ENCODE measurements around the gene NTRK3. TPM values are rescaled to one million over a fixed set of nuclear protein-coding genes. Genes with fewer than 3 reads are reported as not detected.

NTRK3 gene
- total RNA-seq, 1 donor from 2014 or later: not detected

GRCh38 chr15:87949151-87949574 is 307.4 kb downstream of the NTRK3 start:
- TF ChIP-seq, protein P1, sequence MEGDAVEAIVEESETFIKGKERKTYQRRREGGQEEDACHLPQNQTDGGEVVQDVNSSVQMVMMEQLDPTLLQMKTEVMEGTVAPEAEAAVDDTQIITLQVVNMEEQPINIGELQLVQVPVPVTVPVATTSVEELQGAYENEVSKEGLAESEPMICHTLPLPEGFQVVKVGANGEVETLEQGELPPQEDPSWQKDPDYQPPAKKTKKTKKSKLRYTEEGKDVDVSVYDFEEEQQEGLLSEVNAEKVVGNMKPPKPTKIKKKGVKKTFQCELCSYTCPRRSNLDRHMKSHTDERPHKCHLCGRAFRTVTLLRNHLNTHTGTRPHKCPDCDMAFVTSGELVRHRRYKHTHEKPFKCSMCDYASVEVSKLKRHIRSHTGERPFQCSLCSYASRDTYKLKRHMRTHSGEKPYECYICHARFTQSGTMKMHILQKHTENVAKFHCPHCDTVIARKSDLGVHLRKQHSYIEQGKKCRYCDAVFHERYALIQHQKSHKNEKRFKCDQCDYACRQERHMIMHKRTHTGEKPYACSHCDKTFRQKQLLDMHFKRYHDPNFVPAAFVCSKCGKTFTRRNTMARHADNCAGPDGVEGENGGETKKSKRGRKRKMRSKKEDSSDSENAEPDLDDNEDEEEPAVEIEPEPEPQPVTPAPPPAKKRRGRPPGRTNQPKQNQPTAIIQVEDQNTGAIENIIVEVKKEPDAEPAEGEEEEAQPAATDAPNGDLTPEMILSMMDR (IDR thresholded peaks at IDR 0.05; ENCODE audit: unreplicated experiment): no peak
- H3K4me3 Mint-ChIP-seq (ENCODE audit: low read depth): no peak overlapping the region
- no peaks in the 10 kb centered on the region for H3K4me1 Mint-ChIP-seq (ENCODE audit: low read depth)
- H3K9me3 Mint-ChIP-seq (ENCODE audit: low read depth): no peaks in the 10 kb centered on the region
- H3K27ac Mint-ChIP-seq: no peak overlapping the region
- no peak for DNase-seq (ENCODE audit: low spot score, unreplicated experiment)
- no peaks in the 10 kb centered on the region for H3K36me3 Mint-ChIP-seq (ENCODE audit: insufficient read depth)
- peaks cover 27% of the 10 kb centered on the region for H3K27me3 Mint-ChIP-seq

DNA sequence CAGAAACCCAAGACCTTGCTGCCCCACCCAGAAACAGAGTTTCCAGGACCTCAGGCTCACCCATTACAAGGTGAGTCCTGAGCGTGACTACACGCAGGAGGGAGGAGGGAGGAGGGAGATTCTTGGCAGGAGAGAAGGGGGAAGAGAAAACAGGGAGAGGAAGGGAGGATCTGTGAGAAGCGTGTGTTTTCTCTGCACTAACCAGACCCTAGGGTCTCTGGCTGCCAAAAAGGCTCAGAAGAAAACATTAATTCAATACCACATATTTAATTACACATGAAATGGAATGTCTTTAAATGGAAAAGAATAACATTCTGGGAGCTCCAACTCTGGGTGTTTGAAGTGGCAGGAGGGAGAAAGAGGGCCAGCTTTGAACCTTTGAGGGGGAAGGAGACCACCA is 309.0 kb downstream of the NTRK3 start:
- Mint-ChIP-seq H3K4me1 (ENCODE audit: low read depth) (no peaks in the 10 kb centered on the region), H3K9me3 (ENCODE audit: low read depth) (no peaks in the 10 kb centered on the region), H3K27me3 (peaks cover 38% of the 10 kb centered on the region), H3K27ac (no peak overlapping the region), H3K36me3 (ENCODE audit: insufficient read depth) (no peaks in the 10 kb centered on the region), H3K4me3 (ENCODE audit: low read depth) (no peak overlapping the region)
- DNase-seq (ENCODE audit: low spot score, unreplicated experiment): no peak
- TF ChIP-seq, protein P1 (IDR thresholded peaks at IDR 0.05; ENCODE audit: unreplicated experiment): no peak

DNA sequence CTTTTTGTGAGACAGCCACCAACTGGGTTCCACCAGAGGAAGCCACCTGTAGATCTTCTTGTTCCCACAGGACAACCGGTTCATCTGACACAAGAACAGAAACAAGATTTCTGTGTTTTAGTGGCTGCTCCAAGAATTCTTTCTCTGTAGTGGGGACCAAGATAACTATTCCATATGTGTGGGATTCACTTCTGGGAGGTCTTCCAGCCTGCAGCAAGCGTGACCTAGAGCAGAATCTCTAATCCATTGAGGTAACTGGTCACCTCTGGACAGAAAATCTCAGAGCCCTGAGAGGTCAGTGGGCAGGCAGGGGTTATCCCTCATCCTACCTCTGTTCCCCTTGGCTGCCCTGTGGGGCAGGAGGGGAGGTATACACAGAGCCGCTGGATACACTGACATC is 311.3 kb downstream of the NTRK3 start:
- peaks cover 34% of the 10 kb centered on the region for H3K27me3 Mint-ChIP-seq
- no peak overlapping the region for H3K27ac Mint-ChIP-seq
- no peak overlapping the region for H3K4me3 Mint-ChIP-seq (ENCODE audit: low read depth)
- peaks cover 7% of the 10 kb centered on the region for H3K4me1 Mint-ChIP-seq (ENCODE audit: low read depth)
- no peaks in the 10 kb centered on the region for H3K9me3 Mint-ChIP-seq (ENCODE audit: low read depth)
- DNase-seq (ENCODE audit: low spot score, unreplicated experiment): no peak
- H3K36me3 Mint-ChIP-seq (ENCODE audit: insufficient read depth): no peaks in the 10 kb centered on the region
- TF ChIP-seq, protein P1 (IDR thresholded peaks at IDR 0.05; ENCODE audit: unreplicated experiment): no peak

- TF ChIP-seq, protein P1 (IDR thresholded peaks at IDR 0.05; ENCODE audit: unreplicated experiment): no peak
- Mint-ChIP-seq H3K36me3 (ENCODE audit: insufficient read depth) (no peaks in the 10 kb centered on the region), H3K9me3 (ENCODE audit: low read depth) (no peaks in the 10 kb centered on the region), H3K27ac (no peak overlapping the region), H3K4me1 (ENCODE audit: low read depth) (peaks cover 7% of the 10 kb centered on the region), H3K27me3 (peaks cover 29% of the 10 kb centered on the region), H3K4me3 (ENCODE audit: low read depth) (no peak overlapping the region)
- no peak for DNase-seq (ENCODE audit: low spot score, unreplicated experiment)
Observed at GRCh38 chr15:87944691-87945090, 311.8 kb downstream of the NTRK3 start.

DNA sequence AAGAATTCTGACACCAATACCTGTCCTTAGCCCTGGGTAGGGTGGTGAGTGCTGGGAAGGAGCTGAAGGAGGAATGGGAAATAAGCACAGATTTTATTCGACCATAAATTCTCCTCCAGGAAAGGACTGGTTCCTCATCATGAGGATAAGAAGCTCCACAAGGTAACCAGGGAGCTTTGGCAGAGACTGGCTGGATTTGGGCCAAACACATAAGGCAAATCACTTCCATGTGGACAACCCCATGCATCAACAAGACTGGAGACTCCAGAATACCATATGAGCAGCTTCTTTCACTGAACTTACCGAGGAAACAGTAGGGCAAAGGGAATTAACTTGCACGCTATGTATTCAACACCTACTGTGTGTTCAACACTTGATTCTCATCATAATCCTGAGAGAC is 312.5 kb downstream of the NTRK3 start:
- TF ChIP-seq, protein P1 (IDR thresholded peaks at IDR 0.05; ENCODE audit: unreplicated experiment): no peak
- peaks cover 29% of the 10 kb centered on the region for H3K27me3 Mint-ChIP-seq
- H3K4me3 Mint-ChIP-seq (ENCODE audit: low read depth): no peak overlapping the region
- no peaks in the 10 kb centered on the region for H3K9me3 Mint-ChIP-seq (ENCODE audit: low read depth)
- DNase-seq (ENCODE audit: low spot score, unreplicated experiment): no peak
- no peak overlapping the region for H3K27ac Mint-ChIP-seq
- no peaks in the 10 kb centered on the region for H3K36me3 Mint-ChIP-seq (ENCODE audit: insufficient read depth)
- H3K4me1 Mint-ChIP-seq (ENCODE audit: low read depth): peaks cover 7% of the 10 kb centered on the region

Data from progenitor cell of endocrine pancreas (in vitro differentiated cells).